ENCODE measurements around the gene INPP4A.
"Not testable (repeated sequence)": the region's sequence is repeated elsewhere in the genome, so short reads cannot be mapped to it uniquely, and the experiment has no call there.

The INPP4A gene

DNA sequence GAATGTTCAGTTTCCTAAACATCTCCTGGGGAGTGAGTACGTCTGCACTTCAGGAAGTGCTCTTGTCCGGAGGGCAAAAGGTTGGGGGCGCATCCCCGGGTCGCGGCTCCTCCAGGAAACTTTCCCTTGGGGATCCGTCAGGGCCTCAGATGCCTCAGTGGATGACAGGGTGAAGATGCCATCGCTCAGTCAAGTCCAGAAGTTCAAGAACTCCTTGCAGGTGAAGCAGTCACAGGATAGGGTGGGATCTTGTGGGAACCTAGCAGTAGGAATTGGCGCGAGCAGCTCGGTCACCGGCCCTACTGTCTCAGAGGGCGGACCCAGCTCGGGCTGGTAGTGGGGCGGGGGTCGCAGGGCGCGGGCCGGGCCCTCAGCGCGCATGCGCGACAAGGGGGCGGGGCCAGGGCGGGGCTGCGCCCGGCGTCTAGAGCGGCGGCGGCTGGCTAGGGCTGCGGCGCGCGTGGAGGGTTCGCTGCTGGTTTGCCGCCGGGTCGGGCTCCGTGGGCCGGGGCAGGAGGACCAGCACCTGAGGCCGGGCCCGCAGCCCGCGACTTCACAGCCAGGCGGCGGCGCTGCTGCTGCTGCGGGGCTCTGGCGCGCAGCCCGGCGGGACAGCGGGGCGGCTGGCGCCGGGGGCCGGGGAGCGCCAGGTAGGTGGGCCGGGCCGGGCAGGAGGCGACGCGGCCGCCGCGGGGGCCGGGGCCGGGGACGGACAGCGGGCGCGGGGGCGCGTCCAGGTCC, at the start of gene INPP4A:
INPP4A (plus strand) TSS at position 423 of the 741 bp plus-strand sequence. CDS start 75,191 bp downstream, outside the sequence.
- DNase-seq (ENCODE audit: low read depth in 3 of 3) = peak; percentile 53 to 77 (median 58)

GRCh38 chr2:98395977-98396376, 48.7 kb upstream of the INPP4A start:
- no peak for DNase-seq (ENCODE audit: low read depth in 3 of 3)

GRCh38 chr2:98396745-98397355, 47.8 kb upstream of the INPP4A start:
- DNase-seq (ENCODE audit: low read depth in 3 of 3) = no peak

DNA sequence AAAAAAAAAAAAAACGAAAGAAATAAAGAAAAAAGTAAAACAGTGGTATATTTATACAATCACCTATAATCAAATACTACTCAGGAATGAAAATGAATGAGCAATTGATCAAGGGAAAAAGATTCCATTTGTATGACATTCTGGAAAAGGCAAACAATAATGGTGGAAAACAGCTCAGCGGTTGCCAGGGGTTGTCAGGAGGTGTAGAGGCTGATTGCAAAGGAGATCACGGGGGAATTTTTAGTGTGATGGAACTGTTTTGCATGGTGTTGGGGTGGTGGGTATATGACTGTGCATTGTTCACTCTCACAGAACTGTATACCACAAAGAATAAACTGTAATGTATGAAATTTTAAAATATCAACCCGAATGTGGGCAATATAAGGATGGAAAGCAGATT, 45.5 kb upstream of the INPP4A start:
- no peak for DNase-seq (ENCODE audit: low read depth in 3 of 3)

DNA sequence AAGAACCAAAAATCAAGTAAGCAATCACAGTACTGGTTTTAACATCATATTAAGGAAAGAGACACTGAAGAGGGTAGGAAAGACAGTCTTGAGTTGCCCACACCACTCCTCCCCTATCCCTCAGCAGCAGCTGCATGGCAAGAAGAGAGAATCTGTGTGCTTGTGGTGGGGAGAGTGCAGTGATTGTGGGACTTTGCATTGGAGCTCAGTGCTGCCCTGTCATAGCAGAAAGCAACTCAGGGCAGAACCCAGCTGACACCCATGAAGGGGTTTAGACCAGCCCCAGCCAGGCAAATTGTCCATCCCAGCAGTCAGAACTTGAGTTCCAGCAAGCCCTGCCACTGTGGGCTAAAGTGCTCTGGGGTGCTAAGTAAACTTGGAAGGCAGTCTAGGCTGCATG, 40.8 kb upstream of the INPP4A start:
- DNase-seq (ENCODE audit: low read depth in 3 of 3) = no peak

DNA sequence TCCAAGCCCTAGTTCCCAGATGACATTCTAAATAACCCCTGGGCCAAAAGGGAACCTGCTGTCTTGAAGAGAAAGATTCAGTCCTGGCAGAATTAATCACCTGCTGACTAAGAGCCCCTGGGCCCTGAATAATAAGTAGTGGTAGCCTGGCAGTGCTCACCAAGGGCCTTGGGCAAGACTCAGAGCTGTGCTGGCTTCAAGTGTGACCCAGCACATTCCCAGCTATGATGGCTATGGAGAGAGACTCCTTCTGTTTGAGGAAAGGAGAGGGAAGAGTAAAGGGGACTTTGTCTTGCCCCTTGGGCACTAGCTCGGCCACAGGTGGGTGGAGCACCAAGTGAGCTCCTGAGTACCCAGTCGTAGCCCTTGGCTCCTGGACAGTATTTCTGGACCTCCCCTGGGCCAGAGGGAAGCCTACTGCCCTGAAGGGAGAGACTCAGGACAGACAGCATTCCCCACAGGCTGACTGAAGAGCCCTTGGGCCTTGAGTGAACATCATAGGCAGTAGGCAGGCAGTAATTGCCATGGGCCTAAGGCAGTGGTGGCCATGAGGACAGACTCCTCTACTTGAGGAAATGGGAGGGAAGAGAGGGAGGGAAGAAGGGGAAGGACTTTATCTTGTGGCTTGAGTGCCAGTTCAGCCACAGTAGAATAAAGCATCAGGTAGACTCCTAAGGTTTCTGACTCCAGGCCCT, 40.0 kb upstream of the INPP4A start:
- no peak for DNase-seq (ENCODE audit: low read depth in 3 of 3)

- no peak for DNase-seq (ENCODE audit: low read depth in 3 of 3)
Measured at GRCh38 chr2:98405301-98405700, 39.4 kb upstream of the INPP4A start.

GRCh38 chr2:98408155-98408554, 36.5 kb upstream of the INPP4A start:
- no peak for DNase-seq (ENCODE audit: low read depth in 3 of 3)

DNA sequence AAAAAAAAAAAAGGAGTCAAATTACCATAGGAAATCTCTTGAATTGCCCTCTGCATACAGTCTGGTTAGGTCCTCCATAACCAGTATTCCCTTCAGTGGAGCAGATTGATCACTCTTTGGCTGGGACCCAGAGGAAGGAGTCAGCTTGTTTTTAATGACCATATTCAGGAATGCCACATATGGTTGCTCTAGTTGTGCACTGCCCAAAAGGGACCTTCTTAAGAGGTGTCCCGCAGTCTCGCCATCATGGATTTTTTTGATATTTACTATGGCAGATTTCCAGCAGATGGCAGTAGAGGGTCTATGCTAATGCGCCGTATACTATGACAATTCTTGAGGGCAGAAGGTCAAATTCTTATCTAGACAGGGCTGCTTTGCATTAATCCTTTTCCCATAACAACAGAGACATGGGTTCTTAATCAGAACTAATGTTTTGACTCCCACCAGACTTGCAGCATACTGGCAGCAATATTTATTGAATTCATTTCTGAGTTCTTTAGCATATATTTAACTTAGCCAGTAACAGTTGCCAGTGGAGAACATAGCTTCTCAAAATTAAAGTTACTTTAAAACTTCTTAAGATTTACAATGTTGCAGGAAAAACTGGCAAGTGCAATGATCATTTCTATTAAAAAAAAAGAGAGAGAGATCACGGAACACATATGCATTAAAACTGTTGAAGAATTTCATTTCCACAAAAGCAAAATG, 31.8 kb upstream of the INPP4A start:
- peak; percentile 20 to 65 (median 33) for DNase-seq (ENCODE audit: low read depth in 3 of 3)

DNA sequence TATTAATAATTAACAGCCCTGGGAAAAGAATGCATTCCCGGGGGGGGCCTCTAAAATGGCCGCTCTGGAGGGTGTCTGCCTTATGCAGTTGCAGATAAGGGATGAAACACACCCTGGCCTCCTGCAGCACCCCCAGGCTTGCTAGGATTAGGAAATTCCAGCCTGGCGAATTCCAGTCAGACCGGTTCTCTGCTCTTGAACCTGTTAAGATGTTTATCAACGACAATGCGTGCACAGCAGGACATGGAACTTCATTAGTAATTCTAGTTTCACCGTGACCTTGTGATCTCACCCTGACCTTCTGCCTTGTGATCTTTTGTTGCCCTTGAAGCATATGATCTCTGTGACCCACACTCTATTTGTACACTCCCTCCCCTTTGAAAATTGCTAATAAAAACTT, 30.4 kb upstream of the INPP4A start:
- DNase-seq (ENCODE audit: low read depth in 3 of 3) = not testable (repeated sequence)

DNA sequence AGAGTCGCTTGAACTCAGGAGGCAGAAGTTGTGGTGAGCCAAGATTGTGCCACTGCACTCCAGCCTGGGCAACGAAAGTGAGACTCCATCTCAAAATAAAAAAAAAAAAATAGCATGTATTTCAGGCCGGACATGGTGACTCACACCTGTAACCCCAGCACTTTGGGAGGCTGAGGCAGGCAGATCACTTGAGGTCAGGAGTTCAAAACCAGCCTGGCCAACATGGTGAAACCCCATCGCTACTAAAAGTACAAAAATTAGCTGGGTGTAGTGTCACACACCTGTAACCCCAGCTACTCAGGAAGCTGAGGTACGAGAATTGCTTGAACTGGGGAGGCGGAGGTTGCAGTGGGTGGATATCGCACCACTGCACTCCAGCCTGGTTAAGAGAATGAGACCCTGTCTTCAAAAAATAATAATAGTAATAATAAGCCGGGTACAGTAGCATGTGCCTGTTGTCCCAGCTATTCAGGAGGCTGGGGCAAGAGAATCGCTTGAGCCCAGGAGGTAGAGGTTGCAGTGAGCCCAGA, 28.9 kb upstream of the INPP4A start:
- not testable (repeated sequence) for DNase-seq (ENCODE audit: low read depth in 3 of 3)

- no peak for DNase-seq (ENCODE audit: low read depth in 3 of 3)
Measured at GRCh38 chr2:98416383-98417159, 28.1 kb upstream of the INPP4A start.

DNA sequence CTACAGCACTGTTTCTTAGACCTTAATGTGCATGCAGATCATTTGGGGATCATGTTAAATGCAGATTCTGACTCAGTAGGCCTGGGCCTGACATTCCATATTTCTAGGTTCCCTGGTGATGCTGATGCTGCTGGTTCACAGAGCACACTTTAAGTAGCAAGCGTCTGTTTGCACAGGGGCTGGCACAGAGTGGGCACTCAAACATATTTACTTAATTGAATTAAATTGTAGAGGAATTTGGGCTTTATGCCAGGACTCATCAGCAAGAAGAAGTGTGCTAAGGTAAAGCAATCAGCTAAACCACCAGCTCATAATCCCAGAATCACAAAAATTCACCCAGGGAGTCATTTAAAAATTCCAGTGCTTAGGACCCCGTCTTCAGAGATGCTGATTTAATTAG, 25.1 kb upstream of the INPP4A start:
- DNase-seq (ENCODE audit: low read depth in 3 of 3) = no peak

- no peak for DNase-seq (ENCODE audit: low read depth in 3 of 3)
Measured at GRCh38 chr2:98419977-98420725, 24.5 kb upstream of the INPP4A start.

DNA sequence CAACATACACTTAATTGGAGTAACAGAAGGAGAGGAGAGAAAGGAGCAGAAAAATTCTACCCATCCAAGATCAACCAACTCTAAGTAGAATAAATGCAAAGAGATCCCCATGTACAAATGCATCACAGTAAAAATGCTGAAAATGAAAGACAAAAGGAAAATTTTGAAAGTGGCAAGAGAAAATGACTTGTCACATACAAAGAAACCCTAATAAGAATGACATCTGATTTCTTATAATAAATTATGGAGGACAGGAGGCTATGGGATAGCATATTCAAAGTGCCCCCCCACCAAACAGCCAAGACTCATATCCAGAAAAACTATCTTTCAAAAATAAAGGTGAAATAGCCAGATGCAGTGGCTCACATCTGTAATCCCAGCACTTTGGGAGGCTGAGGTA, 22.2 kb upstream of the INPP4A start:
- DNase-seq (ENCODE audit: low read depth in 3 of 3) = no peak

DNA sequence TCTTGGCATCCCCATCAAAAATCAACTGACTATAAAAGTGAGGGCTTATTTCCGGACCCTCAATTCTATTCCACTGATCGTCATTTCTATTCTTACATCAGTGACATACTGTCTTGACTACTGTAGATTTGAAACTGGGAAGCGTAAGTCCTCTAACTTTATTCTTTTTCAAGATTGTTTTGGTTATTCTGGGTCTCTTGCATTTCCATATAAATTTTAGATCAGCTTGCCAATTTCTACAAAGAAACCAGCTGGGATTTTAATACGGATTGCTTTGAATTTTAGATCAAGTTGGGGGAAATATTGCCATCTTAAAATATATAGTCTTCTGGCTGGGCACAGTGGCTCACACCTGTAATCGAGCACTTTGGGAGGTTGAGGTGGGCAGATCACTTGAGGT, 17.9 kb upstream of the INPP4A start:
- DNase-seq (ENCODE audit: low read depth in 3 of 3) = no peak

- no peak for DNase-seq (ENCODE audit: low read depth in 3 of 3)
Measured at GRCh38 chr2:98432145-98432544, 12.5 kb upstream of the INPP4A start.

GRCh38 chr2:98433363-98433964, 11.2 kb upstream of the INPP4A start:
- DNase-seq (ENCODE audit: low read depth in 3 of 3) = no peak

GRCh38 chr2:98434492-98434891, 10.2 kb upstream of the INPP4A start:
- DNase-seq (ENCODE audit: low read depth in 3 of 3) = no peak

GRCh38 chr2:98435670-98436069, 9.0 kb upstream of the INPP4A start:
- DNase-seq (ENCODE audit: low read depth in 3 of 3) = not testable (repeated sequence)

Data from stimulated activated CD4-positive, alpha-beta T cell treated with anti-CD3 and anti-CD28 coated beads, TNF-alpha, amount 100 ng/mL, for 48 hours (primary cell).